ENCODE data around the gene TIMM44. TPM values are rescaled to one million over a fixed set of nuclear protein-coding genes. Genes with fewer than 3 reads are reported as not detected.

Gene TIMM44
- total RNA-seq, 1 experiment from 2014 or later: 153 TPM

DNA sequence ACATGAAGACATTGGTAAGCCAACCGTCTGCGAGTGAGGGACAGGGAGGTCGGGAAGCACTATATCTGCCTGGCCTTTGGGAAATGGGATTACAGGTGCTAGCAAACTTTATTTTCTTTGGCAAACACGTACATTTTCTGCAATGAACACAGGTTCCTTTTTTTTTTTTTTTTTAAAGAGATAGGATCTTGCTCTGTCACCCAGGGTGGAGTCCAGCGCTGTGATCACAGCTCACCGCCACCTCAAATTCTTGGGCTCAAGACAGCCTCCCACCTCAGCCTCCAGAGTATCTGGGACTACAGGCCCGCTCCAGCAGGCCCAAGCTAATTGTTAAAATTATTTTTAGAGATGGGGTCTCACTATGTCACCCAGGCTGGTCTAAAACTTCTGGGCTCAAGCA, 37.7 kb upstream of the TIMM44 start:
- ChIA-PET CTCF (no interaction called here), POLR2A (ENCODE audit: low non-redundant PET) (no interaction called here)
- intact Hi-C loops (cut with micrococcal nuclease; ENCODE audit: unreplicated experiment): no loop called here
- BruUV-seq (replicated peaks): no TSS peak
- H3K4me3 ChIP-seq (ENCODE audit: low read depth, low read length, poor library complexity, severe bottlenecking): no peak overlapping the region
- TF ChIP-seq EZH2 (IDR thresholded peaks at IDR 0.05; ENCODE audit: borderline replicate concordance, low read depth, low read length, poor library complexity, severe bottlenecking) (no peak), CTCF (conservative IDR thresholded peaks at IDR 0.05; ENCODE audit: low read depth, low read length) (no peak)
- no peak overlapping the region for H3K27ac ChIP-seq (ENCODE audit: low read depth, low read length, poor library complexity, severe bottlenecking)
- no peaks in the 10 kb centered on the region for H3K9me3 ChIP-seq (ENCODE audit: low read depth, low read length, poor library complexity, severe bottlenecking)
- H3K27me3 ChIP-seq (replicated peaks; ENCODE audit: insufficient read depth, low read depth, low read length, poor library complexity): no peaks in the 10 kb centered on the region
- peaks cover 88% of the 10 kb centered on the region for H3K36me3 ChIP-seq (ENCODE audit: insufficient read depth, low read length, poor library complexity, severe bottlenecking)
- no peak for DNase-seq (ENCODE audit: low spot score)
- no peaks in the 10 kb centered on the region for H3K4me1 ChIP-seq (ENCODE audit: insufficient read depth, low read length, poor library complexity, severe bottlenecking)

- ChIA-PET POLR2A (ENCODE audit: low non-redundant PET) (no interaction called here), CTCF (no interaction called here)
- no peak for DNase-seq (ENCODE audit: low spot score)
- no peak overlapping the region for H3K4me3 ChIP-seq (ENCODE audit: low read depth, low read length, poor library complexity, severe bottlenecking)
- no peaks in the 10 kb centered on the region for H3K9me3 ChIP-seq (ENCODE audit: low read depth, low read length, poor library complexity, severe bottlenecking)
- intact Hi-C loops (cut with micrococcal nuclease; ENCODE audit: unreplicated experiment): no loop called here
- no peak for TF ChIP-seq EZH2 (IDR thresholded peaks at IDR 0.05; ENCODE audit: borderline replicate concordance, low read depth, low read length, poor library complexity, severe bottlenecking)
- no peak for TF ChIP-seq CTCF (conservative IDR thresholded peaks at IDR 0.05; ENCODE audit: low read depth, low read length)
- H3K4me1 ChIP-seq (ENCODE audit: insufficient read depth, low read length, poor library complexity, severe bottlenecking): no peaks in the 10 kb centered on the region
- no peaks in the 10 kb centered on the region for H3K27me3 ChIP-seq (replicated peaks; ENCODE audit: insufficient read depth, low read depth, low read length, poor library complexity)
- no TSS peak for BruUV-seq (replicated peaks)
- no peak overlapping the region for H3K27ac ChIP-seq (ENCODE audit: low read depth, low read length, poor library complexity, severe bottlenecking)
- peaks cover 84% of the 10 kb centered on the region for H3K36me3 ChIP-seq (ENCODE audit: insufficient read depth, low read length, poor library complexity, severe bottlenecking)
Observed at GRCh38 chr19:7980635-7981121, 37.2 kb upstream of the TIMM44 start.

DNA sequence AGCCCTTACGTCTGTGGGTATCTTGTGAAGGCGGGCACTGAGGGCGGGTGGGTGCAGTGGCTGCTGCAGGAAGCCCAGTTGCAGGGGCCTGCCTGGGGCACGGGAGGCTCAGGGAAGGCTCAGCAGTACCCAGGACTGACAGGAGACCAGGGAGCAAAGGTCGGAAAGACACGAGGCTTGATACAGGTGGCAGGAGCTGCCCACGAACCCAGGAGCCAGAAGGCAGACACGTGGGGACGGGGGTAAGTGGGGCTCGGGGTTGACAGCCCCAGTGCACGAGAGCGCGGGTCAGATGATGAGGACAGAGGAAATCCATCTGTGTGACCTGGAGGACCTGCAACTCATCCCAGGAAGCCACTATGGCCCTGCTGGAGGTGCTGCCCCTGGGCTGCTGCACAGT, 36.7 kb upstream of the TIMM44 start:
- BruUV-seq (replicated peaks): no TSS peak
- Histone ChIP-seq H3K27ac (ENCODE audit: low read depth, low read length, poor library complexity, severe bottlenecking) (no peak overlapping the region), H3K4me1 (ENCODE audit: insufficient read depth, low read length, poor library complexity, severe bottlenecking) (no peaks in the 10 kb centered on the region), H3K27me3 (replicated peaks; ENCODE audit: insufficient read depth, low read depth, low read length, poor library complexity) (no peaks in the 10 kb centered on the region), H3K4me3 (ENCODE audit: low read depth, low read length, poor library complexity, severe bottlenecking) (no peak overlapping the region), H3K9me3 (ENCODE audit: low read depth, low read length, poor library complexity, severe bottlenecking) (no peaks in the 10 kb centered on the region), H3K36me3 (ENCODE audit: insufficient read depth, low read length, poor library complexity, severe bottlenecking) (peaks cover 79% of the 10 kb centered on the region)
- TF ChIP-seq EZH2 (IDR thresholded peaks at IDR 0.05; ENCODE audit: borderline replicate concordance, low read depth, low read length, poor library complexity, severe bottlenecking) (no peak), CTCF (conservative IDR thresholded peaks at IDR 0.05; ENCODE audit: low read depth, low read length) (no peak)
- ChIA-PET CTCF (no interaction called here), POLR2A (ENCODE audit: low non-redundant PET) (no interaction called here)
- no peak for DNase-seq (ENCODE audit: low spot score)
- intact Hi-C loops (cut with micrococcal nuclease; ENCODE audit: unreplicated experiment): no loop called here

All from A673 (cell line).